Natural killer cell (primary cell): ENCODE data around the gene UGT1A3. TPM values are rescaled to one million over a fixed set of nuclear protein-coding genes. Genes with fewer than 3 reads are reported as not detected.

Source experiments
- ATAC-seq, 3 donors: fragments of 150-1000 bp in 2 of 3; fragments of 200-7000 bp in 1 of 3; cut with Tn5 transposase; 1 replicate in 1 of 3; 2 replicates in 2 of 3; pipeline ENCODE4 v1.10.0; 2021; ENCODE audit warnings: mild to moderate bottlenecking in 2 of 3, moderate library complexity in 2 of 3
- DNase-seq, 2 donors: peaks; one replicate each; pipeline versions ENCODE4 v3.0.0 to v3.0.0-alpha.2; 2013 to 2021; ENCODE audit warnings: mixed read lengths in 1 of 2
- H3K27ac ChIP-seq: one replicate; pipeline ENCODE4 v1.5.1; 2013; ENCODE audit warnings: mild to moderate bottlenecking, low read length
- H3K27me3 ChIP-seq: one replicate; pipeline ENCODE4 v1.6.1; 2013; ENCODE audit warnings: low read length; ENCODE audit not compliant: control insufficient read depth, insufficient read depth
- H3K36me3 ChIP-seq: one replicate; pipeline ENCODE4 v1.6.1; 2013; ENCODE audit warnings: low read length; ENCODE audit not compliant: control insufficient read depth, insufficient read depth
- H3K4me1 ChIP-seq: one replicate; pipeline ENCODE4 v1.6.1; 2013; ENCODE audit warnings: low read length; ENCODE audit not compliant: control insufficient read depth, insufficient read depth
- H3K4me3 ChIP-seq: one replicate; pipeline ENCODE4 v1.5.1; 2013; ENCODE audit warnings: low read length
- H3K9me3 ChIP-seq: one replicate; pipeline ENCODE4 v1.6.1; 2013; ENCODE audit warnings: low read length; ENCODE audit not compliant: control insufficient read depth, insufficient read depth
- H3K27ac Mint-ChIP-seq, 2 donors: one replicate each; pipeline ENCODE4 v1.8.0; 2022; ENCODE audit warnings: mild to moderate bottlenecking in 2 of 2, mixed read lengths in 2 of 2, moderate library complexity in 1 of 2
- H3K27me3 Mint-ChIP-seq, 2 donors: one replicate each; pipeline ENCODE4 v1.8.0; 2022; ENCODE audit warnings: low read depth in 2 of 2, mixed read lengths in 2 of 2
- H3K36me3 Mint-ChIP-seq: one replicate; pipeline ENCODE4 v1.8.0; 2022; ENCODE audit warnings: mixed read lengths
- H3K4me1 Mint-ChIP-seq, 2 donors: one replicate each; pipeline ENCODE4 v1.8.0; 2022; ENCODE audit warnings: mixed read lengths in 2 of 2
- H3K4me3 Mint-ChIP-seq: one replicate; pipeline ENCODE4 v1.8.0; 2022; ENCODE audit warnings: mild to moderate bottlenecking, moderate library complexity, mixed read lengths
- H3K9me3 Mint-ChIP-seq, 2 donors: one replicate each; pipeline ENCODE4 v1.8.0; 2022; ENCODE audit warnings: mixed read lengths in 2 of 2
- CTCF ChIP-seq: fragments of 200-600 bp; IDR thresholded peaks from one replicate; pipeline ENCODE4 v1.8.0; 2022; ENCODE audit warnings: antibody characterized with exemption
- WGBS: methylation state at CpG from one replicate; pipeline ENCODE4 v1.1.7; 2013; ENCODE audit warnings: missing lambda C conversion rate; ENCODE audit not compliant: insufficient coverage; 5-methylcytosine and 5-hydroxymethylcytosine counted together
- intact Hi-C: fragments of 100-400 bp; cut with micrococcal nuclease; formaldehyde crosslinking; loops from one replicate; pipeline ENCODE4 v1.14.2; 2022
- total RNA-seq, 4 donors: library from RNA; stranded (reverse); fragments of 120-200 nt in 1 of 4; gene quantifications; one replicate each; pipeline versions ENCODE4 v1.2.3 to v1.2.4, GENCODE V29; 2013 to 2022

Gene UGT1A3
- total RNA-seq, 3 donors from 2014 or later (not counting 1 experiment from before 2014, with no cell fraction given) = not detected

GRCh38 chr2:233681521-233682099, 47.2 kb upstream of the UGT1A3 start, which contains the start of gene UGT1A7:
Gene UGT1A7, plus strand, starts transcription at chr2:233681901. Its CDS starts 37 bp downstream, at chr2:233681938.
- Mint-ChIP-seq H3K4me3 (no peak within 1 kb of the TSS), H3K4me1 (no peaks in the 10 kb centered on the region), H3K36me3 (no peaks in the 10 kb centered on the region), H3K27ac (no peak within 1 kb of the TSS), H3K9me3 (no peaks in the 10 kb centered on the region), H3K27me3 (peaks cover 4 to 24% of the 10 kb centered on the region in 2 donors)
- Histone ChIP-seq H3K27me3 (no peaks in the 10 kb centered on the region), H3K27ac (no peak within 1 kb of the TSS), H3K4me3 (no peak within 1 kb of the TSS), H3K4me1 (no peaks in the 10 kb centered on the region), H3K36me3 (no peaks in the 10 kb centered on the region), H3K9me3 (no peaks in the 10 kb centered on the region)
- WGBS = 95% methylated on average over 4 of the region's 5 CpGs
- no peak for DNase-seq
- TF ChIP-seq CTCF = no peak
- ATAC-seq = peak in 1 of 3 donors; percentile 10
- intact Hi-C loops = no loop called here

- no peaks in the 10 kb centered on the region for H3K4me1 Mint-ChIP-seq
- H3K27ac ChIP-seq = no peak overlapping the region
- whole genome bisulfite sequencing = 92% methylated on average over 1 of the region's 1 CpG
- intact Hi-C loops = no loop called here
- H3K4me3 Mint-ChIP-seq = no peak overlapping the region
- no peaks in the 10 kb centered on the region for H3K36me3 Mint-ChIP-seq
- H3K27ac Mint-ChIP-seq = no peak overlapping the region
- no peak for DNase-seq
- no peak for ATAC-seq
- no peak overlapping the region for H3K4me3 ChIP-seq
- no peaks in the 10 kb centered on the region for H3K9me3 Mint-ChIP-seq
- no peaks in the 10 kb centered on the region for H3K27me3 ChIP-seq
- TF ChIP-seq CTCF = no peak
- no peaks in the 10 kb centered on the region for H3K9me3 ChIP-seq
- no peaks in the 10 kb centered on the region for H3K4me1 ChIP-seq
- no peaks in the 10 kb centered on the region for H3K36me3 ChIP-seq
- H3K27me3 Mint-ChIP-seq = peaks cover 11 to 38% of the 10 kb centered on the region in 2 donors
These were observed 44.2 kb upstream of the UGT1A3 start for GRCh38 chr2:233684640-233685039.

GRCh38 chr2:233686928-233687327, 41.9 kb upstream of the UGT1A3 start:
- no peaks in the 10 kb centered on the region for H3K9me3 Mint-ChIP-seq
- Histone ChIP-seq H3K4me3 (no peak overlapping the region), H3K36me3 (no peaks in the 10 kb centered on the region), H3K27me3 (no peaks in the 10 kb centered on the region), H3K4me1 (no peaks in the 10 kb centered on the region), H3K9me3 (no peaks in the 10 kb centered on the region), H3K27ac (no peak overlapping the region)
- no peaks in the 10 kb centered on the region for H3K36me3 Mint-ChIP-seq
- 96% methylated on average over 4 of the region's 5 CpGs for WGBS
- no peak overlapping the region for H3K27ac Mint-ChIP-seq
- DNase-seq (no peak), ATAC-seq (peak in 1 of 3 donors; percentile 72)
- peaks cover 11 to 34% of the 10 kb centered on the region in 2 donors for H3K27me3 Mint-ChIP-seq
- H3K4me3 Mint-ChIP-seq = no peak overlapping the region
- no peaks in the 10 kb centered on the region for H3K4me1 Mint-ChIP-seq
- intact Hi-C loops = no loop called here
- no peak for TF ChIP-seq CTCF

GRCh38 chr2:233688341-233688740, 40.5 kb upstream of the UGT1A3 start:
- no peaks in the 10 kb centered on the region for H3K4me1 Mint-ChIP-seq
- Histone ChIP-seq H3K36me3 (no peaks in the 10 kb centered on the region), H3K4me3 (no peak overlapping the region), H3K4me1 (no peaks in the 10 kb centered on the region), H3K27me3 (no peaks in the 10 kb centered on the region), H3K9me3 (no peaks in the 10 kb centered on the region), H3K27ac (no peak overlapping the region)
- H3K36me3 Mint-ChIP-seq = no peaks in the 10 kb centered on the region
- H3K27ac Mint-ChIP-seq = no peak overlapping the region
- no peak for DNase-seq
- no peak overlapping the region for H3K4me3 Mint-ChIP-seq
- TF ChIP-seq CTCF = no peak
- 84% methylated on average over 5 of the region's 5 CpGs for WGBS
- intact Hi-C loops = no loop called here
- no peak for ATAC-seq
- H3K9me3 Mint-ChIP-seq = no peaks in the 10 kb centered on the region
- H3K27me3 Mint-ChIP-seq = peaks cover 11 to 26% of the 10 kb centered on the region in 2 donors
